Stimulated activated CD8-positive, alpha-beta memory T cell treated with anti-CD3 and anti-CD28 coated beads, Interleukin-12 subunit alpha, Interleukin-12 subunit beta, amount 100 ng/mL, for 1 hour (primary cell): ENCODE data around the gene UBE2QL1.

Experiments used
- DNase-seq: peaks from one replicate; pipeline ENCODE4 v3.0.0-alpha.2; 2020; ENCODE audit warnings: low read depth

UBE2QL1 gene

GRCh38 chr5:6539060-6539459, 90.4 kb downstream of the UBE2QL1 start:
- DNase-seq: no peak

GRCh38 chr5:6540111-6540827, 91.6 kb downstream of the UBE2QL1 start:
- DNase-seq: no peak

- DNase-seq: no peak
Measured at GRCh38 chr5:6541256-6542013, 92.8 kb downstream of the UBE2QL1 start.

GRCh38 chr5:6542421-6543345, 94.0 kb downstream of the UBE2QL1 start:
- no peak for DNase-seq

- DNase-seq: no peak
Measured at GRCh38 chr5:6543346-6543730, 94.7 kb downstream of the UBE2QL1 start.

GRCh38 chr5:6543830-6544560, 95.3 kb downstream of the UBE2QL1 start:
- DNase-seq: no peak
